Measurements from ENCODE around the gene SANBR. TPM values are rescaled to one million over a fixed set of nuclear protein-coding genes. Genes with fewer than 3 reads are reported as not detected.

The SANBR gene
- total RNA-seq, 2 donors from 2014 or later: 4.2 to 4.6 TPM

DNA sequence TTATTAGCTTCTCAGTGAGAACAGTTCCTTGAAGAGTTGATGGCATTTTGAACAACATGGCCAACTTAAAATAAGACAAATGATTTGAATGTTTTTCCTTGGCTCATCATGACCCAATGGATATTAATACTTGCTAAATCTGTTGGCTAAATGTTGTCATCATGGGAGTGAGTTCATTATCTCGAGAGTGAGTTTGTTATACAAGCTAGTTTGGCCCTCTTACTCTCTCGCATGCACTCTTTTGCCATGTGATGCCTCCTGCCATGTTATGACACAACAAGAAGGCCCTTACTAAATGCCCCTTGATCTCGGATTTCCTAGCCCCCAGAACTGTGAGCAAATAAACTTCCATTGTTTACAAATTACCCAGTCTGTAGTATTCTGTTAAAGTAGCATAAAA, 22.9 kb upstream of the SANBR start:
- Mint-ChIP-seq H3K4me3 (no peak overlapping the region), H3K4me1 (ENCODE audit: low read depth) (peaks cover 7% of the 10 kb centered on the region), H3K27ac (no peak overlapping the region), H3K9me3 (peaks cover 0 to 8% of the 10 kb centered on the region in 2 donors), H3K36me3 (ENCODE audit: insufficient read depth in 2 of 2) (peaks cover 0 to 3% of the 10 kb centered on the region in 2 donors), H3K27me3 (ENCODE audit: low read depth) (no peaks in the 10 kb centered on the region)
- DNase-seq: no peak
- ATAC-seq (replicated peaks in 1 of 2): no peak

DNA sequence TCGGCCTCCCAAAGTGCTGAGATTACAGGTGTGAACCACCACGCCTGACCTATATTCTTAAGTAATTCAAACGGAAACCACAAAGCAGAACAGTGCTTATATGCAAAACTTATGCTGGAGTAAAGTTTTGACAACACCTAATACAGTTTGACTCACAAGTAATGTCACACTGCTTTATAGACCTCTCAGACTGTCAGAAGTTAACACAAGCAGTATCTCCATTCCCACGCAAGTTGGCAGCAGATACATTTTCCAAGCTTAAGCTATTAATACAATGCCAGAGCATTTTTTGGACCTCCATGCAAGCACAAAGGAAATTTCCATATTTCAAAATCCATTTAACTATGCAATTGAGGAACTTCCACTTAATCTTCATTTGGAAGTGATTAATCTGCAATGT, 21.0 kb upstream of the SANBR start:
- Mint-ChIP-seq H3K27ac (no peak overlapping the region), H3K4me3 (no peak overlapping the region), H3K36me3 (ENCODE audit: insufficient read depth in 2 of 2) (peaks cover 0 to 9% of the 10 kb centered on the region in 2 donors), H3K4me1 (ENCODE audit: low read depth) (peaks cover 7% of the 10 kb centered on the region), H3K27me3 (ENCODE audit: low read depth) (no peaks in the 10 kb centered on the region), H3K9me3 (no peaks in the 10 kb centered on the region)
- DNase-seq (no peak), ATAC-seq (replicated peaks in 1 of 2) (peak in 1 of 2 donors; percentile 44)

DNA sequence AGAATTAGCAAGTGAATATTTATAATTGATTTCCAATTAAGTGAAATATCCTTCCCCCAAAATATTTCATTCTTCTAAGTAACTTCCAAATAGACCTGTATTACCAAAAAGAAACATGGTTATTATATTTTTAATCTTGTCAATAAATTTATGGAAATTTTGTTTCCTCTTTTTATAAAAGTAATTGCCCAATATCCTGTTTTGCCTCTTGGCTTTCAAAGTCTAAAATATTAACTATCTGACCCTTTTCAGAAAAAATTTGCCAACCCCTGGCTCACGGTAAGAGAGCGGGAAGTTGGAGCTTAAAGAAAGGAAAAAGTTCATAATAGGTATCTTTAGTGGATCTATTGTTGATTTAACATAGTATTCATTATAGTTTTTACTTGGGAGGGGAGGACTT, 20.4 kb upstream of the SANBR start:
- H3K36me3 Mint-ChIP-seq (ENCODE audit: insufficient read depth in 2 of 2): peaks cover 0 to 9% of the 10 kb centered on the region in 2 donors
- no peak overlapping the region for H3K4me3 Mint-ChIP-seq
- DNase-seq: no peak
- no peak overlapping the region for H3K27ac Mint-ChIP-seq
- no peaks in the 10 kb centered on the region for H3K9me3 Mint-ChIP-seq
- H3K4me1 Mint-ChIP-seq (ENCODE audit: low read depth): peaks cover 7% of the 10 kb centered on the region
- no peak for ATAC-seq (replicated peaks in 1 of 2)
- H3K27me3 Mint-ChIP-seq (ENCODE audit: low read depth): no peaks in the 10 kb centered on the region

DNA sequence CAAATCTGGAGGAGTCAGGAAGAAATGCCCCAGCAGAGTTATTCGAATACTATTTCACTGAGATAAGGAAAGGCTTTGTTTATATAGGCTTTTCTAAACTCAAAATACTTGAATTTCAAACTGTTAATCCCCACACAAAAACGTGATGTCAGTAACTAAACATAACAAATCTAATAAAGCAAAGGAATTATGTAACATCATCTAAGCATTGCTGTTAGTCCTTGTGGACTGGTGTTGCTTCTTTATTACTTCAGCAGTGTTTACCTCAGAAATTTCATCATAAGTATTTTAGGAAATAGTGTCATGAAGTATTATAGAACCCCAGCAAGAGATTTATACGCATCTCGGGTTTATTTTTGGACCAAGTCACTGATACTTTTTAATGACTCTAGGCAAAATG, 19.7 kb upstream of the SANBR start:
- H3K9me3 Mint-ChIP-seq: no peaks in the 10 kb centered on the region
- no peak overlapping the region for H3K4me3 Mint-ChIP-seq
- DNase-seq: no peak
- H3K36me3 Mint-ChIP-seq (ENCODE audit: insufficient read depth in 2 of 2): peaks cover 0 to 9% of the 10 kb centered on the region in 2 donors
- peaks cover 7% of the 10 kb centered on the region for H3K4me1 Mint-ChIP-seq (ENCODE audit: low read depth)
- H3K27me3 Mint-ChIP-seq (ENCODE audit: low read depth): no peaks in the 10 kb centered on the region
- no peak for ATAC-seq (replicated peaks in 1 of 2)
- no peak overlapping the region for H3K27ac Mint-ChIP-seq

DNA sequence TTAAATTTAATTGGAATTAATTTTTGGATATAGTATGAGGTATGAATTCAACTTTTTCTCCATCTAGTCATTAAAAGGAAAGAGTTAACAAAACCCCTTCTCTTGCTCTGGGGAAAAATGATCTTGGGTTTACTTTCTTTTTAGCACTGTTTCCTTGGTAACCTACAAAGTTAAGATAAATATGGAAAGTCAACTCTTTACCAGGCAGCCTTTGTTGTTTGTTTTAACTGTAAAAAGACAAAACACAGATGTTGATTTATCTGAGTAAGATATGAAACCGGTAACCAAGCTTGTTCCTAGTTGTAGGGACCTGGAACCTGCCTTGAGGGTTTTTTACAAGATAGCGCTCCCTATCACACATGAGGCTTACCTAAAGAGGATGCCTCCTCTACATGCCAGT, 10.1 kb upstream of the SANBR start:
- peak overlapping the region; percentile 70 for H3K27ac Mint-ChIP-seq
- H3K4me3 Mint-ChIP-seq: no peak overlapping the region
- peaks cover 1 to 3% of the 10 kb centered on the region in 2 donors for H3K36me3 Mint-ChIP-seq (ENCODE audit: insufficient read depth in 2 of 2)
- no peaks in the 10 kb centered on the region for H3K9me3 Mint-ChIP-seq
- DNase-seq (no peak), ATAC-seq (replicated peaks in 1 of 2) (no peak)
- H3K27me3 Mint-ChIP-seq (ENCODE audit: low read depth): no peaks in the 10 kb centered on the region
- no peaks in the 10 kb centered on the region for H3K4me1 Mint-ChIP-seq (ENCODE audit: low read depth)

DNA sequence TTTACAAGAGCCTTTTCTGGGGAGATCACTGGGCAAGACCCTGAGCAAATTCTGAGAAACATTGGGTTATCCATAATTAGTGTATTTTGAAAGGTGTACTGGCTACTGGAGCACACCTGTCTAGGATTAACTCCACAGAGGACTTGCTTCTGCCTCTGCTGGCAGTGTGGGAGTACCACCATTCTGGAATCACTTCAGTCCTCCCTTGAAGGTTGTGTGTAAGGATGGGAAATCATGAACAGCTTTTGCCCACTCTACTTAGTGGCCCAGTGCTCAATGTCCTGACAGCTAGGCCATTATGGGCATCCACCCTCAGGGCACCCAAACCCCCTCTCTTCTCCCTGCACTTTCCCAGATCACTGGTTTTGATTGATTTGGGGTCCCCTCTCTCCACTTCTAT, 8.1 kb upstream of the SANBR start:
- DNase-seq (no peak), ATAC-seq (replicated peaks in 1 of 2) (no peak)
- H3K27me3 Mint-ChIP-seq (ENCODE audit: low read depth): no peaks in the 10 kb centered on the region
- H3K36me3 Mint-ChIP-seq (ENCODE audit: insufficient read depth in 2 of 2): peaks cover 1 to 3% of the 10 kb centered on the region in 2 donors
- no peaks in the 10 kb centered on the region for H3K9me3 Mint-ChIP-seq
- no peak overlapping the region for H3K27ac Mint-ChIP-seq
- H3K4me1 Mint-ChIP-seq (ENCODE audit: low read depth): no peaks in the 10 kb centered on the region
- no peak overlapping the region for H3K4me3 Mint-ChIP-seq

DNA sequence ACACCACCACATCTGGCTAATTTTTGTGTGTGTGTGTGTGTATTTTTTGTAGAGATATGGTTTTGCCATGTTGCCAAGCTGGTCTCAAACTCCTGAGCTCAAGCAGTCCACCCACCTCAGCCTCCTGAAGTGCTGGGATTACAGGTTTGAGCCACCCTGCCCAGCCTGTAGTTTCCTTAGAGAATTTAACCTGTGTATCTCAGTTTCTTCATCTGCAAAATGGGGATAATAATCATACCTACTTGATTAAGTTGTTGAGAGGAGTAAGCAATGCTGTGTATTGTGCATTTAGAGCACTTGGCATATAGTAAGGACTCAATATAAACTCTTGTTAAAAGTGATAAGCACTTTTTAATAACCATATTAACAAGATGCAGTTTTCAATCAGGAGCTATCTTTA, 6.3 kb upstream of the SANBR start:
- DNase-seq: no peak
- no peak overlapping the region for H3K27ac Mint-ChIP-seq
- H3K27me3 Mint-ChIP-seq (ENCODE audit: low read depth): no peaks in the 10 kb centered on the region
- H3K4me3 Mint-ChIP-seq: no peak overlapping the region
- no peaks in the 10 kb centered on the region for H3K4me1 Mint-ChIP-seq (ENCODE audit: low read depth)
- H3K36me3 Mint-ChIP-seq (ENCODE audit: insufficient read depth in 2 of 2): peaks cover 0 to 3% of the 10 kb centered on the region in 2 donors
- no peaks in the 10 kb centered on the region for H3K9me3 Mint-ChIP-seq
- no peak for ATAC-seq (replicated peaks in 1 of 2)

DNA sequence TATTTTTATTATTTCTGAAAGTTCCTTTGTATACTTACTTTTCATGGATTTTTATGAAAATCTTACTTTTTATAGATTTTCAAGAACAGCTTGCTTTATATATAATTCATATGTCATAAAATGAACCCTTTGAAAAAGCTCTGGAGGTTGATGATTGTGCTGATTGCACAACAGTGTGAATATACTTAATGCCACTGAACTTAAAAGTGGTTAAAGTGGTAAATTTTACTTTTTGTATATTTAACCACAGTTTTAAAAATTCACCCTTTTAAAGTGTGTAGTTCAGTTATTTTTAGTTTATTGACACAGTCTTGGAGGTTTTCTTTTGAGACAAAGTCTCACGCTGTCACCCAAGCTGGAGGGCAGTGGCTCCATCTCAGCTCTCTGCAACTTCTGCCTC, 8.4 kb downstream of the SANBR start:
- Mint-ChIP-seq H3K4me1 (ENCODE audit: low read depth) (no peaks in the 10 kb centered on the region), H3K36me3 (ENCODE audit: insufficient read depth in 2 of 2) (no peaks in the 10 kb centered on the region), H3K27me3 (ENCODE audit: low read depth) (no peaks in the 10 kb centered on the region), H3K4me3 (no peak overlapping the region), H3K9me3 (no peaks in the 10 kb centered on the region), H3K27ac (no peak overlapping the region)
- ATAC-seq (replicated peaks in 1 of 2): no peak
- no peak for DNase-seq

DNA sequence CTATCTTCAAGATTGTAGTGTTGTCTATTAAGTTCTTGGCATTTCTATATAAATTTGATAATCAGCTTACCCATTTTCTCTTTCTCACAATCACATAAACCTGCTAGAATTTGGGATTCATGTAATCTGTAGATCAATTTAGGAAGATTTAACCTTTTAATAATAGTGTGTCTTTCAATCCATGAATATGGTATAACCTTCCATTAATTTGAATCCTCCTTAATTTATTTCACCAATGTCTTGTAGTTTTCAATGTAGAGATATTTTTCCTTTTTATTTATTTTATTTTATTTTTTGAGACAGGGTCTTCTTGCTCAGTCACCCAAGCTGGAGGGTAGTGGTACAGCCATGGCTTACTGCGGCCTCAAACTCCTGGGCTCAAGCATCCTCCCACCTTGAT, 20.2 kb downstream of the SANBR start:
- DNase-seq (no peak), ATAC-seq (replicated peaks in 1 of 2) (no peak)
- no peaks in the 10 kb centered on the region for H3K9me3 Mint-ChIP-seq
- H3K36me3 Mint-ChIP-seq (ENCODE audit: insufficient read depth in 2 of 2): no peaks in the 10 kb centered on the region
- H3K4me1 Mint-ChIP-seq (ENCODE audit: low read depth): no peaks in the 10 kb centered on the region
- H3K27me3 Mint-ChIP-seq (ENCODE audit: low read depth): no peaks in the 10 kb centered on the region
- no peak overlapping the region for H3K27ac Mint-ChIP-seq
- H3K4me3 Mint-ChIP-seq: no peak overlapping the region

DNA sequence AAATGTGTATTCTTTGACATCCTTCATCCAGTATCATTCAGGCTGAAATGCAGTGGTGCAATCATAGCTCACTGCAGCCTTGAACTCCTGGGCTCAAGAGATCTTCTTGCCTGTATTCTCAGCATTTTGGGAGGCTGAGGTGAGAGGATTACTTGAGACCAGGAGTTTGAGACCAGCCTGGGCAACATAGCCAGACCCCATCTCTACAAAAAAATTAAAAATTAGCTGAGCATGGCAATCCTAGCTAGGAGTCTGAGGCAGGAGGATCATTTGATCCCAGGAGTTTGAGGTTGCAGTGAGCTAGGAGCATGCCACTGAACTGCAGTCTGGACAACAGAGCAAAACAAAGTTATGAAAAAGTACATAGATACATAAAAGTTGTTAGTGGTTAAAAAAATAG, 24.1 kb downstream of the SANBR start:
- no peak overlapping the region for H3K27ac Mint-ChIP-seq
- H3K36me3 Mint-ChIP-seq (ENCODE audit: insufficient read depth in 2 of 2): no peaks in the 10 kb centered on the region
- H3K27me3 Mint-ChIP-seq (ENCODE audit: low read depth): no peaks in the 10 kb centered on the region
- ATAC-seq (replicated peaks in 1 of 2) (no peak), DNase-seq (no peak)
- no peaks in the 10 kb centered on the region for H3K9me3 Mint-ChIP-seq
- no peaks in the 10 kb centered on the region for H3K4me1 Mint-ChIP-seq (ENCODE audit: low read depth)
- H3K4me3 Mint-ChIP-seq: no peak overlapping the region

DNA sequence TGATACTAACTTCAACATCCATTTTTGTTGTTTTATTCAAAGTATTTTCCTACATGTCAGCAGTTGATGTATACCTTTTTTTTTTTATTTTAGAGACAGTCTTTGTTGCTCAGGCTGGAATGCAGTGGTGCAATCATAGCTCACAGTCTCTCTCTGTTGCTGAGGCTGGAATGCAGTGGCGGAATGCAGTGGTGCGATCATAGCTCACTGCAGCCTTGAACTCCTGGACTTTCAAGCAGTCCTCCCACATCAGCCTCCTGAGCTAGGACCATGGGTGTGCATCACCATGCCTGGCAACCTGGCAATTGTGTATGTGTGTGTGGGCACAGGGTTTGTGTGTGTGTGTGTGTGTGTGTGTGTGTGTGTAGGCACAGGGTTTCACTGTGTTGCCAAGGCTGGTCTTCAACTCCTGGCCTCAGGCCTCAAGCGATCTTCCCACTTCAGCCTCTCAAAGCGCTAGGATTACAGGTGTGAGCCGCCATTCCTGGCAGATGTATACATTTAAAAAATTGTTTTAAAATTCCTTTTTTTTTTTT, 24.8 kb downstream of the SANBR start:
- ATAC-seq (replicated peaks in 1 of 2): no peak
- no peaks in the 10 kb centered on the region for H3K27me3 Mint-ChIP-seq (ENCODE audit: low read depth)

DNA sequence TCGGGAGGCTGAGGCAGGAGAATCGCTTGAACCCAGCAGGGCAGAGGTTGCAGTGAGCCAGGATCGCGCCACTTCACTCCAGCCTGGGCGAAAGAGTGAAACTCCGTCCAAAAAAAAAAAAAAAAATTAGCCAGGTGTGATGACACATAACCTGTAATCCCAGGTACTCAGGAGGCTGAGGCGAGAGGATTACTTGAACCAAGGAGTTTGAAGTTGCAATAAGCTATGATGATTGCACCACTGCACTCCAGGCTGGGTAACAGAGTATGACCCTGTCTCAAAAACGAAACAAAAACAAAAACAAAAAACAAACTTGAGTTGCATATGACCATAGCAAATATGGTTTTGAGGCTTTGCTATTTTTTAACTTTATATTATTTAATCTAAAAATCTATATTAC, 25.8 kb downstream of the SANBR start:
- Mint-ChIP-seq H3K9me3 (no peaks in the 10 kb centered on the region), H3K4me3 (no peak overlapping the region), H3K4me1 (ENCODE audit: low read depth) (no peaks in the 10 kb centered on the region), H3K27ac (no peak overlapping the region), H3K36me3 (ENCODE audit: insufficient read depth in 2 of 2) (no peaks in the 10 kb centered on the region), H3K27me3 (ENCODE audit: low read depth) (no peaks in the 10 kb centered on the region)
- DNase-seq (no peak), ATAC-seq (replicated peaks in 1 of 2) (no peak)

More for the DNA sequence above, 24.8 kb downstream of the SANBR start:
- Mint-ChIP-seq H3K36me3 (ENCODE audit: insufficient read depth in 2 of 2) (no peaks in the 10 kb centered on the region), H3K4me1 (ENCODE audit: low read depth) (no peaks in the 10 kb centered on the region), H3K4me3 (no peak overlapping the region), H3K9me3 (no peaks in the 10 kb centered on the region), H3K27ac (no peak overlapping the region)
- DNase-seq: no peak

DNA sequence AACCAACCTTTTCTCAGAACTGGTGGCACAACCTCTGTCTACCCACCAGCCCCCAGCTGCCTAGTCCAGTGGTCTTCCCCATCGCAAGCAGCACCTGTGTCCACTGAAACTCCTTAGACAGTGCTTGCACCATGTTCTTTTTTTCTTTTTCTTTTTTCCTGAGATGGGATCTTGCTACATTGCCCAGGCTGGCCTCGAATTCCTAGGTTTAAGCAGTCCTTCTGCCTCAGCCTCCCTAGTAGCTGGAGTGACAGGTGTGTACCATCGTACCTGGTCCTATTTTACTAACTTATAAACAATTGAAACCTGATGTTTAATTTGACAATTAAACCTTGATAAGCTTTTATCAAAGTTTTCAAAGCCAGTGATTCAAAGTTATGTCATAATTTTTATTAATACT, 30.8 kb downstream of the SANBR start:
- no peak for DNase-seq
- Mint-ChIP-seq H3K4me1 (ENCODE audit: low read depth) (no peaks in the 10 kb centered on the region), H3K36me3 (ENCODE audit: insufficient read depth in 2 of 2) (no peaks in the 10 kb centered on the region), H3K4me3 (no peak overlapping the region), H3K9me3 (no peaks in the 10 kb centered on the region), H3K27ac (no peak overlapping the region), H3K27me3 (ENCODE audit: low read depth) (no peaks in the 10 kb centered on the region)
- ATAC-seq (replicated peaks in 1 of 2): no peak

DNA sequence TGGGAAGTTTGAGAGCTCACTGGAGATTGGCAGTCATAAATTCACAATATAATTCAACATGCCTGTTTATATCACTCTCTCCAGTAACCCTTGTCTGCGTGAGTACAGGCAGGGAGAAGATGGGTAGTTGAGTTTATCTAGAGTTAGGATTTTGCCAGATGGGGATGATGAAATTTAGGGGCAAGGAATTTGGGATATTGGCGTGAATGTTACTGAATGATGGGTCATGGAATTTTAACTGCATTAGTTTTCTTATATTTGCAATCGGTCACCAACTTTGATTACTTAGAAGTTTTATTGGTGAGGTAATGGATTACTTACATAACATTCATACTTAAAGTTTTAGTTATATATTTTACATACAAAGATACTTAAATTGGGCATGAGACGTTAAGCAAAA, 35.1 kb downstream of the SANBR start:
- H3K36me3 Mint-ChIP-seq (ENCODE audit: insufficient read depth in 2 of 2): no peaks in the 10 kb centered on the region
- H3K4me1 Mint-ChIP-seq (ENCODE audit: low read depth): no peaks in the 10 kb centered on the region
- H3K27ac Mint-ChIP-seq: no peak overlapping the region
- no peaks in the 10 kb centered on the region for H3K27me3 Mint-ChIP-seq (ENCODE audit: low read depth)
- H3K4me3 Mint-ChIP-seq: no peak overlapping the region
- H3K9me3 Mint-ChIP-seq: no peaks in the 10 kb centered on the region
- DNase-seq (no peak), ATAC-seq (replicated peaks in 1 of 2) (no peak)

All from activated T-cell treated with anti-CD3 and anti-CD28 coated beads, Interleukin-2, amount 50 U/mL, for 72 hours (primary cell).